HFF-Myc (cell line): Measurements from ENCODE around the gene BAZ2A.
A peak's percentile ranks its signal among the peaks of the same experiment; 100 is the strongest.

ENCODE experiments used
- DNase-seq: peaks from one replicate; pipeline ENCODE4 v3.0.0-alpha.2; 2011; ENCODE audit warnings: low read depth; ENCODE audit errors: extremely low read depth
- H3K4me3 ChIP-seq: replicated peaks from 2 replicates; pipeline ENCODE4 v1.5.1; 2011; ENCODE audit warnings: low read depth, mild to moderate bottlenecking, control low read depth, low read length
- TF ChIP-seq, protein P1 (sequence below): IDR thresholded peaks from 2 replicates; pipeline ENCODE4 v1.5.1; 2012; ENCODE audit warnings: mild to moderate bottlenecking, low read depth, low read length, control low read depth; ENCODE audit errors: missing control alignments

BAZ2A gene

GRCh38 chr12:56596815-56597214 is 33.3 kb downstream of the BAZ2A start:
- DNase-seq: no peak
- no peak overlapping the region for H3K4me3 ChIP-seq
- TF ChIP-seq, protein P1, sequence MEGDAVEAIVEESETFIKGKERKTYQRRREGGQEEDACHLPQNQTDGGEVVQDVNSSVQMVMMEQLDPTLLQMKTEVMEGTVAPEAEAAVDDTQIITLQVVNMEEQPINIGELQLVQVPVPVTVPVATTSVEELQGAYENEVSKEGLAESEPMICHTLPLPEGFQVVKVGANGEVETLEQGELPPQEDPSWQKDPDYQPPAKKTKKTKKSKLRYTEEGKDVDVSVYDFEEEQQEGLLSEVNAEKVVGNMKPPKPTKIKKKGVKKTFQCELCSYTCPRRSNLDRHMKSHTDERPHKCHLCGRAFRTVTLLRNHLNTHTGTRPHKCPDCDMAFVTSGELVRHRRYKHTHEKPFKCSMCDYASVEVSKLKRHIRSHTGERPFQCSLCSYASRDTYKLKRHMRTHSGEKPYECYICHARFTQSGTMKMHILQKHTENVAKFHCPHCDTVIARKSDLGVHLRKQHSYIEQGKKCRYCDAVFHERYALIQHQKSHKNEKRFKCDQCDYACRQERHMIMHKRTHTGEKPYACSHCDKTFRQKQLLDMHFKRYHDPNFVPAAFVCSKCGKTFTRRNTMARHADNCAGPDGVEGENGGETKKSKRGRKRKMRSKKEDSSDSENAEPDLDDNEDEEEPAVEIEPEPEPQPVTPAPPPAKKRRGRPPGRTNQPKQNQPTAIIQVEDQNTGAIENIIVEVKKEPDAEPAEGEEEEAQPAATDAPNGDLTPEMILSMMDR: no peak

DNA sequence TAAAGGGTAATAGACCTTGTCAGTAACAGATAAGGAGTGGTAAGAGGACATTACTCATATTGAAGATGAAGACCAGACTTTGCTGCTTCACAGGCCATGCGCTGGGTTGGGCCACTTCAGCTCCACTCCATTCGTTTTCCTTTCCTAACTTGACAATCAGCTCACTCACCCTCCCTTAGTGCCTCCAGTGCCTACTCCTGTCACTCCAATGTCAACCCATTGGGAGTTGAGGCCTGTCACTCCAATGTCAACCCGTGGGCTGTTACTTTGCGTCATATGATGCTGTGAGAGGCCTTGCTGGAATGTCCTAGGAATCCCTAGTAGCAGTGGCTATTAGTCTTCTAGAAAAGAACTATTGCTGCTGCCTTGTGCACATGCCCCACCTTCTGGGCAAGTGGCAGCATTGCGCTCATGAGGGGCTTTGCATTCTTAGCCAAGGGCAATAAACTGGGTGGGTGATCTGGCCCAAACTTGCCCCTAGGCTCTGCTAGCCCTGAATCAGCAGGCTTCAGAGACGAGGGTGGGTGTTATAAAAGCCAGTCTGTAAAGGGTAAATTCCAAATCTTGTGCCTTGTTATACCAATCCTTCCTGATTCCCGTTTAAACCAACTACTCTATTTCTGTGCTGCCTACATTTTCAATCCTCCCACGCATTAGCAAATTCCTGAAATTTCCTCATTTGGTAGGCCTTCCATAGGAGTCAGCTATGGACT is 36.1 kb downstream of the BAZ2A start:
- TF ChIP-seq, protein P1: peak; percentile 90
- H3K4me3 ChIP-seq: no peak overlapping the region
- peak; percentile 53 for DNase-seq

- no peak overlapping the region for H3K4me3 ChIP-seq
- TF ChIP-seq, protein P1: no peak
- DNase-seq: no peak
These were observed 38.2 kb downstream of the BAZ2A start for GRCh38 chr12:56591961-56592360.

GRCh38 chr12:56591126-56591525 is 39.0 kb downstream of the BAZ2A start:
- DNase-seq: no peak
- TF ChIP-seq, protein P1: no peak
- H3K4me3 ChIP-seq: no peak overlapping the region

DNA sequence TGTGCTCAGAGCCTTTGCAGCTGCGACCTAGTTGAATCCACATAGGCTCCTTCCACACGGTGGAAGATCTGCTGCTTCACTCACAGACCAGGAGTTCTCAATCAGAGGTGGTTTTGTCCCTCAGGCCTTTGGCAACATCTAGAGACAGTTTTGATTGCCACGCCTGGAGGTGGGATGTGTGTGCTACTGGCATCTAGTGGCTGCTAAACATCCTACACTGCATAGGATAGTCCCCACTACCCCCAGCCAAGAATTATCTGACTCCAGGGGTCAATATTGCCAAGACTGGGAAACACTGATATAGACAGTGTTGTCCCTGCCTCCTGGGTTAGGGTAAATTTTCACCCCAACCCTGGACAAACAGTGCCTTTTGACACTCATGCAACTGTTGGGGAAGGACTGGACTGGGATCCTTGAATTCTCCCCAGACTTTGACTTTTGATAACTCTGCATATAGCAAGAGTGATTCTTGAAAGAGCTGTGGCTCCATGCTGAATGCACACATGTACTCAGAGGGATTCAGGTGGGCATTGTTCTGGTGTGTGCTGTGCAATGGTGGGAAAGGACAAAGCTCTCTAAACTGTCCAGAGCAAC is 39.8 kb downstream of the BAZ2A start:
- TF ChIP-seq, protein P1: peak; percentile 49
- no peak overlapping the region for H3K4me3 ChIP-seq
- DNase-seq: no peak

GRCh38 chr12:56589783-56590182 is 40.3 kb downstream of the BAZ2A start:
- DNase-seq: no peak
- H3K4me3 ChIP-seq: no peak overlapping the region
- TF ChIP-seq, protein P1: no peak
